Measurements from ENCODE around the gene AMMECR1L. TPM values are rescaled to one million over a fixed set of nuclear protein-coding genes. Genes with fewer than 3 reads are reported as not detected.

AMMECR1L gene
- total RNA-seq, 1 donor from 2014 or later, result 11.6 TPM

GRCh38 chr2:127887082-127887775, 1.5 kb upstream of the AMMECR1L start:
- DNase-seq (ENCODE audit: low spot score), result peak; percentile 19

GRCh38 chr2:127886593-127886935, 808 bp upstream of the AMMECR1L start:
- peak; percentile 18 for DNase-seq (ENCODE audit: low spot score)

GRCh38 chr2:127884861-127885740, 655 bp downstream of the AMMECR1L start:
- peak; percentile 40 for DNase-seq (ENCODE audit: low spot score)

- no peak for DNase-seq (ENCODE audit: low spot score)
These were observed 1.3 kb downstream of the AMMECR1L start for GRCh38 chr2:127884436-127884835.

- DNase-seq (ENCODE audit: low spot score), result no peak
These were observed 5.9 kb downstream of the AMMECR1L start for GRCh38 chr2:127879899-127880298.

GRCh38 chr2:127877626-127878025, 8.1 kb downstream of the AMMECR1L start:
- DNase-seq (ENCODE audit: low spot score), result no peak

GRCh38 chr2:127877136-127877535, 8.6 kb downstream of the AMMECR1L start:
- no peak for DNase-seq (ENCODE audit: low spot score)

- DNase-seq (ENCODE audit: low spot score), result no peak
These were observed 11.1 kb downstream of the AMMECR1L start for GRCh38 chr2:127874378-127875269.

- no peak for DNase-seq (ENCODE audit: low spot score)
These were observed 12.0 kb downstream of the AMMECR1L start for GRCh38 chr2:127873707-127874303.

GRCh38 chr2:127872354-127872753, 13.4 kb downstream of the AMMECR1L start:
- no peak for DNase-seq (ENCODE audit: low spot score)

GRCh38 chr2:127865926-127866325, 19.8 kb downstream of the AMMECR1L start:
- no peak for DNase-seq (ENCODE audit: low spot score)

GRCh38 chr2:127864877-127865276, 20.9 kb downstream of the AMMECR1L start:
- DNase-seq (ENCODE audit: low spot score), result no peak

GRCh38 chr2:127862228-127862627, 23.5 kb downstream of the AMMECR1L start:
- no peak for DNase-seq (ENCODE audit: low spot score)

- peak; percentile 33 for DNase-seq (ENCODE audit: low spot score)
These were observed 25.6 kb downstream of the AMMECR1L start for GRCh38 chr2:127860130-127860529.

GRCh38 chr2:127859712-127860085, 26.1 kb downstream of the AMMECR1L start:
- DNase-seq (ENCODE audit: low spot score), result peak; percentile 85

- DNase-seq (ENCODE audit: low spot score), result no peak
These were observed 28.4 kb downstream of the AMMECR1L start for GRCh38 chr2:127857265-127857808.

GRCh38 chr2:127853671-127854070, 32.1 kb downstream of the AMMECR1L start:
- DNase-seq (ENCODE audit: low spot score), result no peak

GRCh38 chr2:127852388-127852787, 33.4 kb downstream of the AMMECR1L start:
- DNase-seq (ENCODE audit: low spot score), result no peak

- no peak for DNase-seq (ENCODE audit: low spot score)
These were observed 37.8 kb downstream of the AMMECR1L start for GRCh38 chr2:127847931-127848330.

GRCh38 chr2:127844973-127845372, 40.8 kb downstream of the AMMECR1L start:
- DNase-seq (ENCODE audit: low spot score), result no peak

GRCh38 chr2:127843677-127844076, 42.1 kb downstream of the AMMECR1L start:
- no peak for DNase-seq (ENCODE audit: low spot score)
